A549 (cell line): ENCODE measurements around the gene DCAF11. TPM values are rescaled to one million over a fixed set of nuclear protein-coding genes. Genes with fewer than 3 reads are reported as not detected.

Source experiments
- ATAC-seq, 2 experiments: fragments of 200-7000 bp in 1 of 2; fragments of >200 bp in 1 of 2; cut with Nextera tagmentation in 1 of 2; cut with Tn5 transposase in 1 of 2; 3 replicates each; pipeline versions ENCODE4 v1.8.0 to v1.9.1; 2018 to 2020; ENCODE audit warnings: mild to moderate bottlenecking in 1 of 2, moderate library complexity in 1 of 2
- CTCF ChIA-PET: fragments of 300-600 bp; sonication (Branson Sonifier 250); formaldehyde crosslinking; extraction: SDS; loops from one replicate; lab custom pipeline; 2021; ENCODE audit warnings: antibody characterized with exemption, inconsistent platforms; lab: Yijun Ruan, JAX
- POLR2A ChIA-PET: fragments of 350-600 bp; formaldehyde crosslinking; extraction: SDS; loops from one replicate; lab custom pipeline; 2021; ENCODE audit warnings: antibody characterized with exemption, inconsistent platforms; lab: Yijun Ruan, JAX
- DNase-seq, 2 experiments: peaks; one replicate each; pipeline versions ENCODE4 v3.0.0 to v3.0.0-alpha.2; 2011 to 2016; ENCODE audit warnings: low read depth in 1 of 2, low spot score in 1 of 2
- FAIRE-seq: peaks from 2 replicates; lab custom pipeline; 2011; peaks lifted over from hg19 to GRCh38; lab: Jason Lieb, UNC
- H3K27ac ChIP-seq, 2 experiments: fragments of >200 bp; sonication (Bioruptor Twin); formaldehyde crosslinking; 3 replicates each; pipeline ENCODE4 v1.5.1; 2016 to 2017
- H3K4me1 ChIP-seq: fragments of >200 bp; sonication (Bioruptor Twin); formaldehyde crosslinking; 3 replicates; pipeline ENCODE4 v1.6.1; 2016
- H3K4me2 ChIP-seq: fragments of >200 bp; sonication (Bioruptor Twin); formaldehyde crosslinking; 3 replicates; pipeline ENCODE4 v1.6.1; 2016
- H3K4me3 ChIP-seq: fragments of >200 bp; sonication (Bioruptor Twin); formaldehyde crosslinking; 3 replicates; pipeline ENCODE4 v1.5.1; 2016
- H3K9me3 ChIP-seq: fragments of >200 bp; sonication (Bioruptor Twin); formaldehyde crosslinking; 3 replicates; pipeline ENCODE4 v1.6.1; 2016
- BCL3 ChIP-seq: fragments of >200 bp; sonication (Bioruptor Twin); formaldehyde crosslinking; IDR thresholded peaks from 3 replicates; pipeline ENCODE4 v1.6.1; 2016
- BHLHE40 ChIP-seq: IDR thresholded peaks from 2 replicates; pipeline ENCODE4 v1.6.1; 2012; ENCODE audit warnings: low read depth, low read length, inconsistent platforms
- CBX2 ChIP-seq: fragments of 200-600 bp; sonication (generic); IDR thresholded peaks from 2 replicates; pipeline ENCODE4 v1.6.1; 2016; ENCODE audit warnings: low read depth, mild to moderate bottlenecking, borderline replicate concordance
- CBX8 ChIP-seq: fragments of 200-600 bp; sonication (generic); IDR thresholded peaks from 2 replicates; pipeline ENCODE4 v1.6.1; 2016
- CHD4 ChIP-seq: fragments of 200-600 bp; sonication (generic); IDR thresholded peaks from 2 replicates; pipeline ENCODE4 v1.6.1; 2016; ENCODE audit warnings: antibody characterized with exemption, mild to moderate bottlenecking, borderline replicate concordance
- CTCF ChIP-seq: fragments of >200 bp; sonication (Bioruptor Twin); formaldehyde crosslinking; IDR thresholded peaks from 3 replicates; pipeline ENCODE4 v1.5.1; 2016
- E2F6 ChIP-seq: IDR thresholded peaks from 2 replicates; pipeline ENCODE4 v1.6.1; 2012; ENCODE audit warnings: low read depth, borderline replicate concordance
- HEYL ChIP-seq: fragments of 250-450 bp; sonication (Bioruptor Pico); IDR thresholded peaks from 2 replicates; pipeline ENCODE4 v1.8.0; 2021; ENCODE audit warnings: mild to moderate bottlenecking, moderate library complexity
- HOXB13 ChIP-seq: fragments of 250-450 bp; sonication (Bioruptor Pico); IDR thresholded peaks from 2 replicates; pipeline ENCODE4 v1.5.0; 2020; ENCODE audit warnings: low read depth, mild to moderate bottlenecking, moderate library complexity
- HOXB5 ChIP-seq: fragments of 250-450 bp; sonication (Bioruptor Pico); IDR thresholded peaks from 2 replicates; pipeline ENCODE4 v1.5.0; 2020; ENCODE audit warnings: mild to moderate bottlenecking, moderate library complexity
- JUN ChIP-seq, 2 experiments: fragments of >200 bp; sonication (Bioruptor Twin); formaldehyde crosslinking; IDR thresholded peaks; 2 replicates in 1 of 2; 3 replicates in 1 of 2; pipeline ENCODE4 v1.6.1; 2016 to 2017
- MAZ ChIP-seq: fragments of 150-350 bp; IDR thresholded peaks from 2 replicates; pipeline ENCODE4 v1.6.1; 2014; ENCODE audit warnings: antibody characterized with exemption, low read depth, low read length, borderline replicate concordance
- MYC ChIP-seq: IDR thresholded peaks from 2 replicates; pipeline ENCODE4 v1.6.1; 2012; ENCODE audit warnings: mild to moderate bottlenecking, inconsistent platforms, low read length, improper control_type of control experiment, borderline replicate concordance
- NPAS2 ChIP-seq: fragments of 250-450 bp; sonication (Bioruptor Pico); IDR thresholded peaks from 2 replicates; pipeline ENCODE4 v1.8.0; 2022; ENCODE audit warnings: mild to moderate bottlenecking, moderate library complexity, borderline replicate concordance
- PHF8 ChIP-seq: fragments of 200-600 bp; sonication (generic); IDR thresholded peaks from 2 replicates; pipeline ENCODE4 v1.6.1; 2016; ENCODE audit warnings: low read depth, mild to moderate bottlenecking, antibody characterized with exemption, moderate library complexity, borderline replicate concordance
- POLR2A ChIP-seq: IDR thresholded peaks from 2 replicates; pipeline ENCODE4 v1.6.1; 2012; ENCODE audit warnings: mild to moderate bottlenecking, low read length
- POLR2AphosphoS2 ChIP-seq: conservative IDR thresholded peaks from 2 replicates; pipeline ENCODE4 v1.6.1; 2012; ENCODE audit warnings: low read length, improper control_type of control experiment, inconsistent platforms
- RAD21 ChIP-seq, 2 experiments: fragments of >200 bp in 1 of 2; sonication (Bioruptor Twin) in 1 of 2; formaldehyde crosslinking in 1 of 2; IDR thresholded peaks in 1 of 2; conservative IDR thresholded peaks in 1 of 2; 2 replicates in 1 of 2; 3 replicates in 1 of 2; pipeline ENCODE4 v1.6.1; 2012 to 2018; ENCODE audit warnings: inconsistent platforms in 1 of 2
- RARB ChIP-seq: fragments of 250-450 bp; sonication (Bioruptor Pico); IDR thresholded peaks from 2 replicates; pipeline ENCODE4 v1.8.0; 2021; ENCODE audit warnings: mild to moderate bottlenecking, moderate library complexity
- RFX5 ChIP-seq: fragments of 450-650 bp; IDR thresholded peaks from 2 replicates; pipeline ENCODE4 v1.7.1; 2014; ENCODE audit warnings: antibody characterized with exemption, mild to moderate bottlenecking, moderate library complexity
- RNF2 ChIP-seq: fragments of 200-600 bp; sonication (generic); IDR thresholded peaks from 2 replicates; pipeline ENCODE4 v1.6.1; 2016; ENCODE audit warnings: low read depth, mild to moderate bottlenecking, antibody characterized with exemption, moderate library complexity, borderline replicate concordance
- TP53 ChIP-seq: fragments of 250-450 bp; sonication (Bioruptor Pico); IDR thresholded peaks from 2 replicates; pipeline ENCODE4 v1.5.0; 2021; ENCODE audit warnings: mild to moderate bottlenecking, moderate library complexity
- ZFP36 ChIP-seq: fragments of 450-650 bp; IDR thresholded peaks from 2 replicates; pipeline ENCODE4 v1.6.1; 2014; ENCODE audit warnings: borderline replicate concordance; ENCODE audit not compliant: partially characterized antibody
- ZNF302 ChIP-seq: fragments of 250-450 bp; sonication (Bioruptor Pico); IDR thresholded peaks from 2 replicates; pipeline ENCODE4 v1.9.0; 2021; ENCODE audit warnings: inconsistent platforms, mild to moderate bottlenecking, moderate library complexity
- ZSCAN20 ChIP-seq: fragments of 250-450 bp; sonication (Bioruptor Pico); IDR thresholded peaks from 2 replicates; pipeline ENCODE4 v1.8.0; 2022; ENCODE audit warnings: mild to moderate bottlenecking, moderate library complexity
- WGBS: methylation state at CpG from one replicate; pipeline ENCODE4 v1.1.6; 2017; ENCODE audit errors: missing lambda C conversion rate; 5-methylcytosine and 5-hydroxymethylcytosine counted together
- polyA plus RNA-seq, 4 experiments: library from polyadenylated mRNA; depleted of rRNA in 3 of 4; stranded (reverse); fragments of >200 nt; fragmentation: RNase III in 1 of 4; extraction: RNeasy Plus Mini Kit Qiagen cat#74134 plus additional on column Dnase treatment in 1 of 4; gene quantifications; 2 replicates in 3 of 4; 3 replicates in 1 of 4; pipeline ENCODE4 v1.2.3, GENCODE V29; 2011 to 2017
- TF ChIP-seq, protein P1 (sequence below): fragments of >200 bp; sonication (Bioruptor Twin); formaldehyde crosslinking; IDR thresholded peaks from 2 replicates; pipeline ENCODE4 v1.6.1; 2016

Gene DCAF11
- polyA plus RNA-seq, 2 of the 4 experiments (the other 2 are of a cell fraction), result 27.9 to 30.7 TPM

- ChIA-PET POLR2A (no interaction called here), CTCF (interaction anchor here (0.8 to 13.3 kb wide), 5 partner anchors 3 to 89 kb away, joined by 3 to 405 read pairs (median 225); partner anchors contain the start of gene PCK2)
- Histone ChIP-seq H3K4me3 (no peak overlapping the region), H3K27ac (no peak overlapping the region), H3K4me2 (no peak overlapping the region), H3K9me3 (no peaks in the 10 kb centered on the region), H3K4me1 (peaks cover 12% of the 10 kb centered on the region)
- TF ChIP-seq RARB (no peak), NPAS2 (no peak), PHF8 (no peak), POLR2AphosphoS2 (no peak), HOXB5 (CRISPR knock-in tag) (no peak), RFX5 (no peak), MYC (no peak), E2F6 (no peak), ZNF302 (CRISPR knock-in tag) (no peak), BHLHE40 (no peak), TP53 (CRISPR knock-in tag) (no peak), RAD21 (conservative IDR thresholded peaks at IDR 0.05 in 1 of 2, IDR thresholded peaks at IDR 0.05 in 1 of 2) (no peak), ZSCAN20 (no peak), MAZ (no peak), ZFP36 (no peak)
- TF ChIP-seq, protein P1, sequence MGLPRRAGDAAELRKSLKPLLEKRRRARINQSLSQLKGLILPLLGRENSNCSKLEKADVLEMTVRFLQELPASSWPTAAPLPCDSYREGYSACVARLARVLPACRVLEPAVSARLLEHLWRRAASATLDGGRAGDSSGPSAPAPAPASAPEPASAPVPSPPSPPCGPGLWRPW, result no peak
- 91% methylated on average over 16 of the region's 16 CpGs for WGBS
- DNase-seq (no peak), ATAC-seq (no peak), FAIRE-seq (no peak)
Measured at GRCh38 chr14:24098229-24098926, 16.2 kb upstream of the DCAF11 start.

DNA sequence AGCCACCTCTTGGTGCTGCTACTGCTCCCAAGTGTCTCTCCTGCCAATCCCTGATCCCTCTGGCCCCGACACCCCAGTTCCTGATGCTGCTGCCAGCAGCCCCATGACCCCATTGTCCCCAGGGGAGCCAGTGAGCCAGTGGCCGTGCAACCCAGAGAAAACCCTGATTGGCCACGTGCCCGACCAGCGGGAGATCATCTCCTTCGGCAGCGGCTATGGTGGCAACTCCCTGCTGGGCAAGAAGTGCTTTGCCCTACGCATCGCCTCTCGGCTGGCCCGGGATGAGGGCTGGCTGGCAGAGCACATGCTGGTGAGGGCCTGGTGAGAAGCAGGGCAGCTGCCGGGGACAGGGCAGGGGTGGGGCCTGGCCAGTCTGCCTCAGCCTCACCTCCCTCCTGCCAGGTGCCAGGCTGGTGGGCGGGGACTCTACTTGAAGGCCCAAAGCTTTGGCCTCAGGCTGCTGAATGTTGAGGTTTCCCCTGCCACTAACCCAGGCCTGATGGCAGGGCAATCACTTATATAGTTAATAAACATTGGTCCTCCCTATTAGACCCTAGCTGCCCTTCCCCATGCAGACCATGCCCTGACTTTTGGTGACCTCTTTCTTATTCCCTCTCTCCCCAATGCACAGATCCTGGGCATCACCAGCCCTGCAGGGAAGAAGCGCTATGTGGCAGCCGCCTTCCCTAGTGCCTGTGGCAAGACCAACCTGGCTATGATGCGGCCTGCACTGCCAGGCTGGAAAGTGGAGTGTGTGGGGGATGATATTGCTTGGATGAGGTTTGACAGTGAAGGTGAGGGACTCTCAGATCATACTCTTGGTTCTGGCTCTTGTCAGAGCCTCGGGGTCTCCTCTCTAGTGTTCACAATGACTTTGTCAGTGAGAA lies 15.4 kb upstream of the DCAF11 start:
- no peak for DNase-seq
- H3K4me1 ChIP-seq, result peaks cover 8% of the 10 kb centered on the region
- H3K27ac ChIP-seq, result no peak overlapping the region
- POLR2A ChIA-PET, result no interaction called here
- CTCF ChIA-PET, result interaction anchor here (0.8 to 13.3 kb wide), 4 partner anchors 4 to 90 kb away, joined by 3 to 405 read pairs (median 225); partner anchors contain the start of gene PCK2
- H3K4me2 ChIP-seq, result no peak overlapping the region
- no peak for TF ChIP-seq CHD4
- TF ChIP-seq, all 56 proteins: peak for 0
- Histone ChIP-seq H3K9me3 (no peaks in the 10 kb centered on the region), H3K4me3 (no peak overlapping the region)
- no peak for FAIRE-seq
- ATAC-seq, result no peak
- 84% methylated on average over 12 of the region's 17 CpGs for WGBS

- ATAC-seq, result no peak
- Histone ChIP-seq H3K4me1 (peaks cover 6% of the 10 kb centered on the region), H3K27ac (no peak overlapping the region), H3K9me3 (no peaks in the 10 kb centered on the region), H3K4me3 (no peak overlapping the region), H3K4me2 (no peak overlapping the region)
- CTCF ChIA-PET, result interaction anchor here (3.1 to 13.3 kb wide), 4 partner anchors 5 to 40 kb away, joined by 11 to 244 read pairs (median 225); partner anchors contain the start of genes DCAF11, NRL and PCK2
- POLR2A ChIA-PET, result interaction anchor here (0.6 kb wide), 1 partner anchor 8 kb away, joined by 3 read pairs; no protein-coding TSS in a partner anchor
- DNase-seq, result no peak
- 60% methylated on average over 4 of the region's 4 CpGs for WGBS
- no peak for FAIRE-seq
- no peak for TF ChIP-seq CBX8
- no peak for TF ChIP-seq JUN (IDR thresholded peaks at IDR 0.05)
- TF ChIP-seq CTCF, result no peak
- no peak for TF ChIP-seq RNF2
- no peak for TF ChIP-seq HEYL (CRISPR knock-in tag)
- no peak for TF ChIP-seq ZSCAN20
- no peak for TF ChIP-seq POLR2A
- no peak for TF ChIP-seq RARB
- no peak for TF ChIP-seq HOXB13
- no peak for TF ChIP-seq CBX2
- no peak for TF ChIP-seq BCL3
Measured at GRCh38 chr14:24100197-24100981, 14.2 kb upstream of the DCAF11 start.
